HTR-8/SVneo (cell line): Measurements from ENCODE around the gene ALPL.
A peak's percentile ranks its signal among the peaks of the same experiment; 100 is the strongest.

ENCODE experiments used
- DNase-seq: peaks from one replicate; pipeline ENCODE4 v3.0.0; 2011; ENCODE audit warnings: low spot score, mixed read lengths; ENCODE audit not compliant: insufficient read length
- FAIRE-seq: peaks from 2 replicates; lab custom pipeline; 2011; peaks lifted over from hg19 to GRCh38; lab: Jason Lieb, UNC

Gene ALPL

DNA sequence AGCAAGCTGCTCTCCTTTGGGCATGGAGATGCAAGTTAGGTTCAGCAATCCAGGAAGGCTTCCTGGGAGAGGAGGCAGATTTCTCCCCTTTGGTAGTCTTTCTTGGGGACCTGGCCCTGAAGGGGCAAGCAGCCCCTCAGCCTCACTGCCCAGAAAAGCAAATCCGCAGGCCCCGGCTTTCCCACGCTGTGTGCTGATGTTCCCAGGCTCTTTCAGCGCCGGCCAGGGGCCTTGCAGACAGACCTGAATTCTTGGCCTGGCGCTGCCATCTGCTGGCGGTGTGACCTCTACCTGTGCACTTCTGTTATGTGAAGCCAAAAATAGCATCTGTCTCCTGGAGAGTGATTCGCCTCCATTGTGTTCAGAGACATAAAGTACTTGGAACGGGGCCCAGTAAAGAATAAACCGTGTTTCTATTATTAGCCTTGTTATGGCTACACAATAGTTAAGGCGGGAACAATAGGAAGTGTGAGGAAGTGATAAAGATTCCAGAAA is 64.8 kb downstream of the ALPL start:
- DNase-seq: peak; percentile 48
- no peak for FAIRE-seq

DNA sequence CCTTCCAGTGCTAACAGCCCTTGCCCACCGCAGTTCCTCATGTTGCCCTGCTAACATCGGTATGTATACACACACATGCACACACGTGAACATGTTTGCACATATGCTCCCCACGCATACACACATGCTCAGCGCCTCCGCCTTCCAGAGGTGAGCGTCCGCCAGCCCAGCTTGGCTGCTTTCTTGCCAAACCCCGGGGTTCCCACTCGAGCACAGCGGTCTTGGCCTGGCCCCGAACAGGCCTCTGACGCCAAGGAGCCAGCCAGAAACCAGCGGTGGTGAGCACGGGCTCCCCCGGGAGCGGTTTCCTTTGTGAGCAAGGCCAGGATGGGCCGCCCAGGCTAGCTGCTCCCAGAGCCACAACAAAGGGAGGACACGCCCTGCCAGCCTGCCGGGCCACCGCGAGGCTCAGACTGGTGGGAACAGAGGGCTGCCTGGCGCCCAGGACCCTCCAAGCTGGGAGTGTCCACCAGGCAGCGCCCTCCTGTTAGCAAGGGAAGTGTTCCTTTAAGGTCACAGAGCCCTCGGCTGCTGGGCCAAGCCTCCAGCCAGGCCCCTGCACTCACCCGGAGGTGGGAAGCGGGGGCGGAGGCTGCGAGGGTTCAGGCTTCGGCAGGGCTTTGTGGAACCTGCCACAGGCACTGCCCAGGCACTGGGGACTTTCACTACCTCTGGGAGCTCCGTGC is 65.4 kb downstream of the ALPL start:
- DNase-seq: no peak
- no peak for FAIRE-seq

GRCh38 chr1:21575351-21575942 is 66.2 kb downstream of the ALPL start:
- no peak for DNase-seq
- FAIRE-seq: no peak

GRCh38 chr1:21576031-21576797 is 67.0 kb downstream of the ALPL start:
- FAIRE-seq (no peak), DNase-seq (no peak)

- no peak for DNase-seq
- FAIRE-seq: no peak
Measured at GRCh38 chr1:21576798-21577187, 67.6 kb downstream of the ALPL start.

DNA sequence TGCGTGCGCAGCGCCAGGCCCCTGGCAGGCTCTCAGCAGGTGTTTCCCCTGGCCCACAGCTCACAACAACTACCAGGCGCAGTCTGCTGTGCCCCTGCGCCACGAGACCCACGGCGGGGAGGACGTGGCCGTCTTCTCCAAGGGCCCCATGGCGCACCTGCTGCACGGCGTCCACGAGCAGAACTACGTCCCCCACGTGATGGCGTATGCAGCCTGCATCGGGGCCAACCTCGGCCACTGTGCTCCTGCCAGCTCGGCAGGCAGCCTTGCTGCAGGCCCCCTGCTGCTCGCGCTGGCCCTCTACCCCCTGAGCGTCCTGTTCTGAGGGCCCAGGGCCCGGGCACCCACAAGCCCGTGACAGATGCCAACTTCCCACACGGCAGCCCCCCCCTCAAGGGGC is 68.1 kb downstream of the ALPL start:
- FAIRE-seq (no peak), DNase-seq (no peak)

DNA sequence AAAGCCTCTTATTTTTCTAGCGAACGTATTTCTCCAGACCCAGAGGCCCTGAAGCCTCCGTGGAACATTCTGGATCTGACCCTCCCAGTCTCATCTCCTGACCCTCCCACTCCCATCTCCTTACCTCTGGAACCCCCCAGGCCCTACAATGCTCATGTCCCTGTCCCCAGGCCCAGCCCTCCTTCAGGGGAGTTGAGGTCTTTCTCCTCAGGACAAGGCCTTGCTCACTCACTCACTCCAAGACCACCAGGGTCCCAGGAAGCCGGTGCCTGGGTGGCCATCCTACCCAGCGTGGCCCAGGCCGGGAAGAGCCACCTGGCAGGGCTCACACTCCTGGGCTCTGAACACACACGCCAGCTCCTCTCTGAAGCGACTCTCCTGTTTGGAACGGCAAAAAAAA is 68.7 kb downstream of the ALPL start:
- DNase-seq (no peak), FAIRE-seq (no peak)

DNA sequence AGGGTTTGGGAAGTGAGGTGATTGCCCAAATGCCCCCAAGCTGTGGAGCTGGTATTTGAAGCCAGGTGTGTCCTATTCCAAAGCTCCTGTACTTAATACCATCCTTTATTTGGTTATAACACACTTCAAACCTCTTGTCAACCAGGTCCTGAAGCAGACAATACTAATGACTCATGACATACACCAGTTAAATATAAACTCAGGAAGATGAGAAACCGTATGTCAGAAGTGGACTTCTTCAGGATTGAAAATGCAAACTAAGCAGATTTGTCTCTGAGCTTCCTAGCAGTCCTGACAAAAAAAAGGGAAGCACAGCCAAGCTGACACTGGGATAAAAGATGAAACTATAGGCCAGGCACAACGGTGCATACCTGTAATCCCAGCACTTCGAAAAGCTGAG is 70.6 kb downstream of the ALPL start:
- DNase-seq (no peak), FAIRE-seq (no peak)

DNA sequence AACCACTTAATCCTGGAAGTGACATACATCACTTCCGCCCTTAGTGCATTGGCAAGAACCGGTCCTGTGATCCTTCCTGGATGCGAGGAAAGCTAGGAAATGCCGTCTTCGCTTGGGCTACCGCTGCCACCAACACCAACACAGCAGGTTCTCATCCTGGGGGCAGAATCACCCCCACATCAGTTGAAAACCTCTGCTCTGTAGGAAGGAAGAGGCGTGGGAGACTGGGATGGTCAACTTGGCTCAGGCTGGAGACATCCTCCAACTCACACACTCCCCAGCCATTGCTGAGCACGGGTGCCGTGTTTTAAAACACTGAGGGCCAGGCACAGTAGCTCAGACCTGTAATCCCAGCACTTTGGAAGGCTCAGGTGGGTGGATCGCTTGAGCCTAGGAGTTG is 74.9 kb downstream of the ALPL start:
- no peak for FAIRE-seq
- no peak for DNase-seq

- FAIRE-seq (no peak), DNase-seq (no peak)
Measured at GRCh38 chr1:21585037-21585436, 75.8 kb downstream of the ALPL start.

- DNase-seq (no peak), FAIRE-seq (no peak)
Measured at GRCh38 chr1:21586222-21586621, 77.0 kb downstream of the ALPL start.

- peak; percentile 94 for DNase-seq
- peak; percentile 98 for FAIRE-seq
Measured at GRCh38 chr1:21586846-21587601, 77.8 kb downstream of the ALPL start.

DNA sequence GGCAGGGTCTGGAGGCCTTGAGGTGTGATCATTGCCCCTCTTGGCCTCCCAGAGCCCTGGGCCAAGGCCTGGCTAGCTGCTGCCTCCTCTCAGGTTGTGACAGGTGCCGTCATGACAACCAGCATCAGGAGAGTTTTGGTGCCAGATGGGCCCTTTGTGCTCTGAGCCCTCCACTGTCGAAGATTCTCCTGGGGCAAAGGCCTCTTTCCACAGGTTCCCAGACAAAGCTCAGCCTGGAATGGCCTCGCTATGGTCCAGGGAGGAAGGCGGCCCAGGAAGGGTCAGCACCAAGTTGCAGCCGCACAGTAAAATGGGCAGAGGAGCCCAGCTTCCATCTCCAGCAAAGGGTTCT is 78.4 kb downstream of the ALPL start:
- DNase-seq (no peak), FAIRE-seq (no peak)

GRCh38 chr1:21589618-21590017 is 80.4 kb downstream of the ALPL start:
- DNase-seq (no peak), FAIRE-seq (no peak)

- no peak for FAIRE-seq
- DNase-seq: no peak
Measured at GRCh38 chr1:21590126-21590880, 81.1 kb downstream of the ALPL start.

GRCh38 chr1:21590934-21591333 is 81.7 kb downstream of the ALPL start:
- no peak for DNase-seq
- FAIRE-seq: no peak

- no peak for FAIRE-seq
- no peak for DNase-seq
Measured at GRCh38 chr1:21592086-21592865, 83.1 kb downstream of the ALPL start.

DNA sequence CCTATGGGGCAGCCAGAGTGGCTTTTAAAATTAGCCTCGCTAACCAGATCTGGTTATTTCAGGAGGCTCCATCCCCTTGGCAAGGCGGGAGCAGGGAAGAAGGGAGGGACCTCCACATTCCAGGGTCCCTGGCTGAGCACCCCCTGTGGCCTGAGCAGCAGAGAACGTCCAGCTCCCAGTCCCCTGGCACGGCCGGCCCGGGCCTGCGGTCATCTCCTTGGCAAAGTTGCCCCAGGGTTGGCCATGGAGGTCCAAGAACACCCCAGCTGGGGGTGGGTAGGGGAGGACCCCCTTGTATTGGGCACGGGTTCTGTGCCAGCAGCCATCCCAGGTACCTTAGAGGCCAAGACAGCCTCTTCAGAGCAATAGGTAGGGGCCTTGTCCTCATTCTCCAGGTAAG is 84.0 kb downstream of the ALPL start:
- FAIRE-seq (no peak), DNase-seq (no peak)

DNA sequence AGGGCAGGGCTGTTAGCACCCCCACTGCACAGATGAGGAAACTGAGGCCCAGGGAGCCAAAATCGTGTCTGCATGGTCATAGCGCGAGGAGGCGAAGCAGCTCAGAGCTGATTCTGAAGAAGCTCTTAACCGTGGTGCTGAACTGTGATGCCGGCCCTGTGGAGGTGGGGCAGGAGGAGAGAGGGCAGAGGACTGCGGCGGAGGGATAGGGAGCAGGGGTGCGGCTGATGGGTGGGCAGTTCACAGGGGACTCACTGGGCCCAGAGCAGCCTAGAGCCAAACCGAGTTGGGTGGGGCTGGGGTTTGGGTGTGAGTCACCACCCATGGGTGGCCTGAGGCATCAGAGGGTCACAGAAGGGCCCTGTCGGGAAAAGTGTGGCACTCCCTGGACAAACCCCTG is 85.3 kb downstream of the ALPL start:
- DNase-seq: no peak
- FAIRE-seq: no peak
